Retina (tissue), 1 donor: ENCODE data around the gene MUC12.
"Not testable (repeated sequence)": the region's sequence is repeated elsewhere in the genome, so short reads cannot be mapped to it uniquely, and the experiment has no call there.

Experiments
- DNase-seq: peaks from one replicate; pipeline ENCODE4 v3.0.0-alpha.2; 2016

MUC12 gene

GRCh38 chr7:100998530-100998929 lies 29.2 kb downstream of the MUC12 start:
- DNase-seq, result not testable (repeated sequence)

- DNase-seq, result not testable (repeated sequence)
Measured at GRCh38 chr7:100999334-100999733, 30.0 kb downstream of the MUC12 start.

GRCh38 chr7:101000025-101000424 lies 30.7 kb downstream of the MUC12 start:
- DNase-seq, result not testable (repeated sequence)

- not testable (repeated sequence) for DNase-seq
Measured at GRCh38 chr7:101002333-101002732, 33.0 kb downstream of the MUC12 start.

DNA sequence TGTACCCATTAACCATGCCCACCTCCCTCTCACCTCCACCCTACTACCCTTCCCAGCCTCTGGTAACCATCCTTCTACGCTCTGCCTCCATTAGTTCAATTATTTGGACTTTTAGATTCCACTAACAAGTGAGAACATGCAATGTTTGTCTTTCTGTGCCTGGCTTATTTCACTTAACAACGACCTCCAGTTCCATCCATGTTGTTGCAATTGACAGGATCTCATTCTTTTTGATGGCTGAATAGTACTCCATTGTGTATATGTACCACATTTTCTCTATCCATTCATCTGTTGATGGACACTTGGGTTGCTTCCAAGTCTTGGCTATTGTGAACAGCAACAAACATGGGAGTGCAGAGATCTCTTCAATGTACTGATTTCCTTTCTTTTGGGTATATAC lies 38.0 kb downstream of the MUC12 start:
- DNase-seq, result not testable (repeated sequence)

DNA sequence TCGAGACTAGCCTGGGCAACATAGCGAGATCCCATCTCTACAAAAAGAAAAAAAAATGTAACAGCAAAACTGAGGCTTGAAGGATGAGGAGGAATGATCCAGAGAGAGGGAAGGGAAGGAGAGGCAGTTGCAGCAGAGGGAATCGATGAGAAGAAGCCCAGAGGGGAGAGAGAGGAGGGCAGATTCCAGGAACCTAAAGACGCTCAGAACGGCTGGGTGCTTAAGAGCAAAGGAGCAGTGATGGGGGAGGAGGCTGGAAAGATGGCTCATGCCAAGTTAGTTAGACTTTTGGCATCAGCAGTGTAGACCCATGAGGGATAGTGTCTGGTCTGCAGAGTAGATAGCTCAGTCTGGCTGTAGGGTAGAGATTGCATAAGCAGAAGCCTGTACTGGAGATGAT lies 40.3 kb downstream of the MUC12 start:
- no peak for DNase-seq

GRCh38 chr7:101012931-101013330 lies 43.6 kb downstream of the MUC12 start:
- no peak for DNase-seq

- DNase-seq, result no peak
Measured at GRCh38 chr7:101015626-101016025, 46.3 kb downstream of the MUC12 start.

GRCh38 chr7:101017064-101017777 lies 47.9 kb downstream of the MUC12 start:
- DNase-seq, result peak; percentile 86

DNA sequence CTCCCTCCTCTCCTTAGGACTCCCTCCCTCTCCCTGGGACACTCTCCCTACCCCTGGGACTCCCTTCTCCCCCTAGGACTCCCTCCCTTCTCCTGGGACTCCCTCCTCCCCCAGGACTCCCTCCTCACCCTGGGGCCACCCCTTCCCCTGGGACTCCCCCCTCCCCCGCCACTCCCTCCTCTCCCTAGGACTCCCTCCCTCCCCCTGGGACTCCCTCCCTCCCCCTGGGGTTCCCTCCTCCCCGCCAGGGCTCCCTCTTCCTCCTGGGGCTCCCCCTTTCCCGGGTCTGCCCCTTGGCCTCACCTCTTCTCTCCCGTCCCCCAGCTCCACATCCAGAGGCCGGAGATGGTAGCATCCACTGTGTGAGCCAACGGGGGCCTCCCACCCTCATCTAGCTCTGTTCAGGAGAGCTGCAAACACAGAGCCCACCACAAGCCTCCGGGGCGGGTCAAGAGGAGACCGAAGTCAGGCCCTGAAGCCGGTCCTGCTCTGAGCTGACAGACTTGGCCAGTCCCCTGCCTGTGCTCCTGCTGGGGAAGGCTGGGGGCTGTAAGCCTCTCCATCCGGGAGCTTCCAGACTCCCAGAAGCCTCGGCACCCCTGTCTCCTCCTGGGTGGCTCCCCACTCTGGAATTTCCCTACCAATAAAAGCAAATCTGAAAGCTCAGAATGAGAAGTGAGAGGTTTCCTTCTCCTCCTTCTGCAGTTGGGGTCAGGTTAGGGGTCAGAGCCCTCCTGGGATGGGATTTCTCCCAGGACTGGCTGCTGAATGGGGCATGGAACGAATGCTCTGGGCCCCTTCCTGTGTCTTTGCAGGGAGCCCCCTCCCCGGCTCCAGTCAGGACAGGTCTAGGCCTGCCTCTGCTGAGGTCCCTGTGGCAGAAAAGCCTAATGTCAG lies 49.2 kb downstream of the MUC12 start:
- peak; percentile 22 for DNase-seq

GRCh38 chr7:101020444-101020843 lies 51.1 kb downstream of the MUC12 start:
- DNase-seq, result no peak

- DNase-seq, result no peak
Measured at GRCh38 chr7:101021703-101022102, 52.3 kb downstream of the MUC12 start.

DNA sequence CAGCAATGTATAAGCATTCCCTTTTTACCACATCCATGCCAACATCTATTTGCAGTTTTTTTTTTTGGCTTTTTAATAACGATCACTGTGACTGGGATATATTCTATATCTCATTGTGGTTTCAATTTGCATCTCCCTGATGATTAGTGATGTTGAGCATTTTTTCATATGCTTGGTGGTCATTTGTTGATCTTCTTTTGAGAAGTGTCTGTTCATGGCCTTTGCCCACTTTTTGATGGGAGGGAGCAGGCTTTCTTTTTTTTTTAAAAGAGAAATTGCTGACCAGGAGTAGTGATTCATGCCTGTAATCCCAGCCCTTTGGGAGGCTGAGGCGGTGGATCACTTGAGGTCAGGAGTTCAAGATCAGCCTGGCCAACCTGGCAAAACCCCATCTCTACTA lies 54.5 kb downstream of the MUC12 start:
- no peak for DNase-seq

GRCh38 chr7:101031082-101031481 lies 61.7 kb downstream of the MUC12 start:
- no peak for DNase-seq

- DNase-seq, result no peak
Measured at GRCh38 chr7:101035941-101036340, 66.6 kb downstream of the MUC12 start.

- not testable (repeated sequence) for DNase-seq
Measured at GRCh38 chr7:101041283-101041682, 71.9 kb downstream of the MUC12 start.

DNA sequence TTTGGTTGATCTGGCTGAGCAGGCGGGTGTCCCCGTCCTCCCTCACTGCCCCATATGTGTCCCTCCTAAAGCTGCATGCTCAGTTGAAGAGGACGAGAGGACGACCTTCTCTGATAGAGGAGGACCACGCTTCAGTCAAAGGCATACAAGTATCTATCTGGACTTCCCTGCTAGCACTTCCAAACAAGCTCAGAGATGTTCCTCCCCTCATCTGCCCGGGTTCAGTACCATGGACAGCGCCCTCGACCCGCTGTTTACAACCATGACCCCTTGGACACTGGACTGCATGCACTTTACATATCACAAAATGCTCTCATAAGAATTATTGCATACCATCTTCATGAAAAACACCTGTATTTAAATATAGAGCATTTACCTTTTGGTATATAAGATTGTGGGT lies 89.0 kb downstream of the MUC12 start:
- DNase-seq, result peak; percentile 37

GRCh38 chr7:101059620-101059942 lies 90.2 kb downstream of the MUC12 start:
- DNase-seq, result no peak

DNA sequence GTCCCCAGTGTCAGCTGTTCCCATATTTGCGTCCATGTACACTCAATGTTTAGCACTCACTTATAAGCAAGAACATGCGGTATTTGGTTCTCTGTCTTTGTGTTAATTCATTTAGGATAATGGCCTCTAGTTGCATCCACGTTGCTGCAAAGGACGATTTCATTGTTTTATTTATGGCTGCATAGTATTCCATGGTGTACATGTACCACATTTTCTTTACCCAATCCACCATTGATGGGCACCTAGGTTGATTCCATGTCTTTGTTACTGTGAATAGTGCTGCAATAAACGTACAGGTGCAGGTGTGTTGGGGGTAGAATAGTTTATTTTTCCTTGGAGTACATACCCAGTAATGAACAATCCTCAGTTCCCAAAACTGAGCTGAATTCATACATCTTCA lies 91.6 kb downstream of the MUC12 start:
- no peak for DNase-seq

DNA sequence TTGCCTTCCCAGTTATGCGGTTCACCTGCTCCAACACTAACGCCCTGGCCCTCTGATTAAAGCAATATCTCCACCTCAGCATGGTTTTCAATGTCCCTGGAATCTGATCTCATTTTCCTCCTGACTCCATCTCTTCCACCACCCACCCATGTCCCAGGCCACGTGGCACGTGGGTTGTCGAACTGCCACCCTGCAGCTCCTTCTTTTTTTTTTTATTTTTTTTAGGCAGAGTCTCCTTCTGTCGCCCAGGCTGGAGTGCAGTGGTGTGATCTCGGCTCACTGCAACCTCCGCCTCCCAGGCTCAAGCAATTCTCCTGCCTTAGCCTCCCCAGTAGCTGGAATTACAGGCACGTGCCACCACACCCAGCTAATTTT lies 94.8 kb downstream of the MUC12 start:
- DNase-seq, result not testable (repeated sequence)

- DNase-seq, result not testable (repeated sequence)
Measured at GRCh38 chr7:101065162-101065561, 95.8 kb downstream of the MUC12 start.

DNA sequence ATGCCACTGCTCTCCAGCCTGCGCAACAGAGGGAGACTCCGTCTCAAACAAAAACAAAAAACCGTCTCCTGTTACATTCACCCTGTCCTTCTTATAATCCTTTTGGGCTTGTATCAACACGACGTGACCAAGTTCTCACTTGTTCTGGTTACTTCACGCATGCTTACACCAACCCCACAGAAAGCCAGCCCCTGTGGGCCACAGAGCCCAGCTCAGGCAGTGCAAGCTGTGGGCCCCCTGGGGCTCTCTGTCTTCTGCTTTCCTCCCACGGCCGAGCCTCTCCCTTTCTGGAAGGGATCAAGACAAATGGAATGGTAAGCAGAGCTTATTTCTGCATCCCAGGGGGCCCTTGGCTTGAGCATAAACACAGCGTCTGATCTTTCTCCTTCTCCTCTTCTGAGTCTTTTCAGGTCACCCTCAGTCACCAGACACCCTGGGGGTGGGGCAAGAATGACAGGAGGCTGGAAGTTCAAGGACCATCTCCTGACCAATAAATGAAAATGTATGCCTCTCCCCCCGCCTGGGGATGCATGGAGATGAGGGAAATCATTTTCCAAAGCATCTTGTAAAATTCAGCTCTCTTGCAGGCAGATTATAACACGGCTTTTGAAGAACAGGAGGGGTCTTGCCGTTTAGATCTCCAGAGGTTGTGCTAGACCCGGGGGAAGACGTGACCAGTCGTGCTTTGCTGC lies 96.9 kb downstream of the MUC12 start:
- DNase-seq, result peak; percentile 34

- DNase-seq, result no peak
Measured at GRCh38 chr7:101066833-101067177, 97.4 kb downstream of the MUC12 start.

DNA sequence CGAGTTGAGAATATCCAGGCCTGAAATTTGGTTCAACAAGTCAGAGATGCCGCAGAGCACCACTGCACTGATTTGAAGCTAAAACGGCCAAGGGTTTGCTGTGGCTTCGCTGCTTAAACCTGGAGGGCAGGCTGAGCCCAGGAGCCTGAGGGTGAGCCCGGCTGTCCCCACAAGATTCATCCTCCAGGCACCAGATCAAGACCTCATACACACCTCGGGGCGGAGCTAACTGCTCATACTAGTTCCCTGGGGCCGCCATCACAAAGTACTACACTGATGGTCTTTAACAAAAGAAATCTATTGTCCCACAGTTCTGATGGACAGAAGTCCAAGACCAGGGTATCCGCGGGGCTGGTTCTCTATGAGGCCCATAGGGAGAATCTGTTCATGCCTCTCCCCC lies 99.0 kb downstream of the MUC12 start:
- DNase-seq, result no peak
